ENCODE results near the gene CCHCR1.
"Not testable (repeated sequence)": the region's sequence is repeated elsewhere in the genome, so short reads cannot be mapped to it uniquely, and the experiment has no call there.

CCHCR1 gene

GRCh38 chr6:31157513-31158139, at the start of gene CCHCR1:
Gene CCHCR1, minus strand, starts transcription at chr6:31157802. Its CDS starts 202 bp downstream, at chr6:31157600.
- DNase-seq, result no peak

GRCh38 chr6:31205638-31206037, 48.0 kb upstream of the CCHCR1 start:
- no peak for DNase-seq

GRCh38 chr6:31204751-31205145, 47.1 kb upstream of the CCHCR1 start:
- DNase-seq, result no peak

- DNase-seq, result no peak
These were observed 45.9 kb upstream of the CCHCR1 start for GRCh38 chr6:31203345-31203979.

- no peak for DNase-seq
These were observed 44.9 kb upstream of the CCHCR1 start for GRCh38 chr6:31202259-31203166.

- DNase-seq, result not testable (repeated sequence)
These were observed 41.5 kb upstream of the CCHCR1 start for GRCh38 chr6:31199105-31199452.

GRCh38 chr6:31197559-31198305, 40.1 kb upstream of the CCHCR1 start:
- peak; percentile 86 for DNase-seq

GRCh38 chr6:31196251-31197022, 38.8 kb upstream of the CCHCR1 start:
- not testable (repeated sequence) for DNase-seq

GRCh38 chr6:31195308-31195979, 37.8 kb upstream of the CCHCR1 start:
- not testable (repeated sequence) for DNase-seq

- no peak for DNase-seq
These were observed 36.6 kb upstream of the CCHCR1 start for GRCh38 chr6:31194061-31194834.

- no peak for DNase-seq
These were observed 35.6 kb upstream of the CCHCR1 start for GRCh38 chr6:31193206-31193605.

- DNase-seq, result peak; percentile 73
These were observed 35.0 kb upstream of the CCHCR1 start for GRCh38 chr6:31192431-31193105.

GRCh38 chr6:31190488-31190887, 32.9 kb upstream of the CCHCR1 start:
- no peak for DNase-seq

GRCh38 chr6:31189223-31189622, 31.6 kb upstream of the CCHCR1 start:
- DNase-seq, result not testable (repeated sequence)

- no peak for DNase-seq
These were observed 30.2 kb upstream of the CCHCR1 start for GRCh38 chr6:31187780-31188194.

- no peak for DNase-seq
These were observed 28.6 kb upstream of the CCHCR1 start for GRCh38 chr6:31186052-31186734.

- DNase-seq, result not testable (repeated sequence)
These were observed 28.1 kb upstream of the CCHCR1 start for GRCh38 chr6:31185695-31186051.

GRCh38 chr6:31183859-31184258, 26.3 kb upstream of the CCHCR1 start:
- DNase-seq, result not testable (repeated sequence)

- DNase-seq, result not testable (repeated sequence)
These were observed 25.7 kb upstream of the CCHCR1 start for GRCh38 chr6:31183287-31183686.

- peak; percentile 73 for DNase-seq
These were observed 22.9 kb upstream of the CCHCR1 start for GRCh38 chr6:31180500-31180899.

Measured in right hindlimb (tissue), 1 donor.